Esophagus squamous epithelium (tissue), 4 donors: ENCODE results near the gene EVC2.

Experiments used
- CTCF ChIP-seq, 6 experiments: fragments of 450-650 bp in 4 of 6; fragments of 200-600 bp in 2 of 6; sonication (generic) in 2 of 6; IDR thresholded peaks; one replicate each; pipeline ENCODE4 v1.5.1; 2016 to 2019; ENCODE audit warnings: antibody characterized with exemption in 6 of 6, mild to moderate bottlenecking in 4 of 6, moderate library complexity in 4 of 6
- POLR2A ChIP-seq, 4 donors: fragments of 450-650 bp; IDR thresholded peaks; one replicate each; pipeline ENCODE4 v1.6.1; 2017; ENCODE audit warnings: antibody characterized with exemption in 4 of 4, mild to moderate bottlenecking in 4 of 4, moderate library complexity in 3 of 4

GRCh38 chr4:5568336-5568735, 140.0 kb downstream of the EVC2 start:
- TF ChIP-seq CTCF (IDR thresholded peaks at IDR 0.05), result no peak
- no peak for TF ChIP-seq POLR2A (IDR thresholded peaks at IDR 0.05)
